HEK293 (cell line): ENCODE data around the gene TNNT3.

ENCODE experiments used
- SP2 ChIP-seq: fragments of 450-650 bp; formaldehyde crosslinking; IDR thresholded peaks from 2 replicates; pipeline ENCODE4 v1.5.1; 2016; ENCODE audit warnings: missing biosample characterization, missing genetic modification characterization
- ZNF792 ChIP-seq: fragments of 450-650 bp; formaldehyde crosslinking; IDR thresholded peaks from 2 replicates; pipeline ENCODE4 v1.5.1; 2016; ENCODE audit warnings: missing biosample characterization, missing genetic modification characterization
- TF ChIP-seq, protein P1 (sequence below): fragments of 450-650 bp; formaldehyde crosslinking; IDR thresholded peaks from 2 replicates; pipeline ENCODE4 v1.5.1; 2016; ENCODE audit warnings: missing biosample characterization, missing genetic modification characterization

DNA sequence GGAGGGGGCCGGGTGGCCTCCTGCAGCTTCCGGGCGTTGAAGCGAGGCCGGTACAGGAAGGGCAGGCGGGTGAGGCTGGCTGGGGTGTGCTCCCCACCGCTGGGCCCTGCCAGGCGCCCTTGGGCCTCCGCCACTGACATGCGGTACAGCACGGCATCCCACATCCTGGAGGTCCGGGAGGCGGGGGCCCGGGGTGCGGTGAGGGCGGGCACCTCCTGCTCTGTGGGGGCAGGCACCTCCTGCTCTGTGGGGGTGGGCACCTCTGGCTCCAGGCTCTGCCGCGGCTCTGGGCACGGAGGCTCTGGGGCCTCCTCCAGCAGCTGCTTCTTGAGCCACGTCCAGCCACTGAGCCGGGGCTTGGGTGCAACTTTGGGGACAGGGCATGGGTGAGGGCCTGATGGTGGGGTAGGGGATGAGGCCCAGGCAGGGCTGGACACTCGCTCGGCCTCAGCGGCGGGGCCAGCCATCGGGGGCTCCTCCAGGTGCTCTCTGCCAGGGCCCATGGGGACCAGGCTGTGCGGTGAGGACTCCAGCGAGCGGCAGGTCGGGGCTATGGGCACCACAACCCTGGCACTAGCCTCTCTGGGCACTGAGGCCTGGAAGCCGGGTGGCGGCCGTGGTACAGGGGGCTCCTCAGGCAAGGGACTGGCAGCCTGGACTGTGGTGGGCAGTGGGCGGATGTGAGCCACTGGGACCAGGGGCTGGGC, 30.1 kb upstream of the TNNT3 start:
- TF ChIP-seq, protein P1, sequence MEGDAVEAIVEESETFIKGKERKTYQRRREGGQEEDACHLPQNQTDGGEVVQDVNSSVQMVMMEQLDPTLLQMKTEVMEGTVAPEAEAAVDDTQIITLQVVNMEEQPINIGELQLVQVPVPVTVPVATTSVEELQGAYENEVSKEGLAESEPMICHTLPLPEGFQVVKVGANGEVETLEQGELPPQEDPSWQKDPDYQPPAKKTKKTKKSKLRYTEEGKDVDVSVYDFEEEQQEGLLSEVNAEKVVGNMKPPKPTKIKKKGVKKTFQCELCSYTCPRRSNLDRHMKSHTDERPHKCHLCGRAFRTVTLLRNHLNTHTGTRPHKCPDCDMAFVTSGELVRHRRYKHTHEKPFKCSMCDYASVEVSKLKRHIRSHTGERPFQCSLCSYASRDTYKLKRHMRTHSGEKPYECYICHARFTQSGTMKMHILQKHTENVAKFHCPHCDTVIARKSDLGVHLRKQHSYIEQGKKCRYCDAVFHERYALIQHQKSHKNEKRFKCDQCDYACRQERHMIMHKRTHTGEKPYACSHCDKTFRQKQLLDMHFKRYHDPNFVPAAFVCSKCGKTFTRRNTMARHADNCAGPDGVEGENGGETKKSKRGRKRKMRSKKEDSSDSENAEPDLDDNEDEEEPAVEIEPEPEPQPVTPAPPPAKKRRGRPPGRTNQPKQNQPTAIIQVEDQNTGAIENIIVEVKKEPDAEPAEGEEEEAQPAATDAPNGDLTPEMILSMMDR: no peak
- TF ChIP-seq ZNF792 (tag by site-specific recombination) (no peak), SP2 (tag by site-specific recombination) (no peak)
